CD4-positive, alpha-beta T cell (primary cell): ENCODE results near the gene NKAPD1. TPM values are rescaled to one million over a fixed set of nuclear protein-coding genes. Genes with fewer than 3 reads are reported as not detected.

Experiments
- ATAC-seq: fragments of 200-7000 bp; cut with Tn5 transposase; one replicate; pipeline ENCODE4 v1.10.0; 2022; ENCODE audit warnings: mild to moderate bottlenecking; ENCODE audit not compliant: poor library complexity
- CTCF ChIA-PET: fragments of 350-600 bp; sonication (Branson Sonifier 250); formaldehyde crosslinking; loops from one replicate; lab custom pipeline; 2021; ENCODE audit warnings: antibody characterized with exemption, inconsistent platforms; lab: Charles Lee
- POLR2A ChIA-PET: fragments of 350-600 bp; sonication (Branson Sonifier 250); formaldehyde crosslinking; loops from one replicate; lab custom pipeline; 2021; ENCODE audit warnings: antibody characterized with exemption, inconsistent platforms; lab: Charles Lee
- DNase-seq, 14 experiments: peaks; one replicate each; pipeline ENCODE4 v3.0.0-alpha.2; 2013 to 2020; ENCODE audit warnings: mixed read lengths in 2 of 14
- H3K27ac ChIP-seq, 2 donors: one replicate each; pipeline versions ENCODE4 v1.5.1 to v1.7.0; 2013; ENCODE audit warnings: low read length in 2 of 2, low read depth in 1 of 2, mild to moderate bottlenecking in 1 of 2
- H3K27me3 ChIP-seq, 2 experiments: 1 replicate in 1 of 2; 2 replicates in 1 of 2; pipeline versions ENCODE4 v1.6.1 to v1.7.0; 2013; ENCODE audit warnings: low read length in 2 of 2, control low read depth in 1 of 2, mild to moderate bottlenecking in 1 of 2, moderate library complexity in 1 of 2; ENCODE audit not compliant: insufficient read depth in 2 of 2, control insufficient read depth in 1 of 2
- H3K36me3 ChIP-seq: one replicate; pipeline ENCODE4 v1.6.1; 2013; ENCODE audit warnings: low read length, control low read depth; ENCODE audit not compliant: insufficient read depth
- H3K4me1 ChIP-seq: one replicate; pipeline ENCODE4 v1.6.1; 2013; ENCODE audit warnings: low read length, control low read depth; ENCODE audit not compliant: insufficient read depth
- H3K4me3 ChIP-seq: one replicate; pipeline ENCODE4 v1.5.1; 2013; ENCODE audit warnings: mild to moderate bottlenecking, low read length, moderate library complexity
- H3K9me3 ChIP-seq, 2 experiments: 1 replicate in 1 of 2; 2 replicates in 1 of 2; pipeline versions ENCODE4 v1.6.1 to v1.7.0; 2013; ENCODE audit warnings: low read length in 2 of 2, mild to moderate bottlenecking in 2 of 2, control low read depth in 1 of 2, moderate library complexity in 1 of 2; ENCODE audit not compliant: control insufficient read depth in 1 of 2, insufficient read depth in 1 of 2
- H3K27ac Mint-ChIP-seq: one replicate; pipeline ENCODE4 v1.8.0; 2020; ENCODE audit warnings: mixed read lengths
- H3K27me3 Mint-ChIP-seq: one replicate; pipeline ENCODE4 v1.8.0; 2021; ENCODE audit warnings: mixed read lengths
- H3K36me3 Mint-ChIP-seq: one replicate; pipeline ENCODE4 v1.8.0; 2021; ENCODE audit warnings: low read depth, mixed read lengths
- H3K4me1 Mint-ChIP-seq: one replicate; pipeline ENCODE4 v1.8.0; 2021; ENCODE audit warnings: low read depth, mixed read lengths
- H3K4me3 Mint-ChIP-seq: one replicate; pipeline ENCODE4 v1.8.0; 2020; ENCODE audit warnings: mild to moderate bottlenecking, mixed read lengths
- H3K9me3 Mint-ChIP-seq: one replicate; pipeline ENCODE4 v1.8.0; 2020; ENCODE audit warnings: mixed read lengths
- CTCF ChIP-seq: fragments of 200-600 bp; IDR thresholded peaks from one replicate; pipeline ENCODE4 v1.8.0; 2022; ENCODE audit warnings: antibody characterized with exemption, mild to moderate bottlenecking
- intact Hi-C, 2 experiments: fragments of 100-400 bp; cut with DNase I in 1 of 2; cut with micrococcal nuclease in 1 of 2; formaldehyde crosslinking; loops; one replicate each; pipeline versions ENCODE4 v1.15.1 to v1.9.0; 2023 to 2025; cut with DNase I, micrococcal nuclease
- total RNA-seq, 174 experiments: library from RNA in 2 of 174; stranded (reverse) in 2 of 174; gene quantifications; one replicate each; pipeline ENCODE4 v1.2.3 and lab custom pipeline; 2021 to 2026

Gene NKAPD1
- total RNA-seq, 2 experiments from 2014 or later, result 14.8 to 16.0 TPM

GRCh38 chr11:112082729-112083128 is 8.6 kb downstream of the NKAPD1 start:
- no peaks in the 10 kb centered on the region for H3K9me3 Mint-ChIP-seq
- no peak for TF ChIP-seq CTCF
- Histone ChIP-seq H3K4me3 (no peak overlapping the region), H3K4me1 (peaks cover 20% of the 10 kb centered on the region), H3K36me3 (peaks cover 63% of the 10 kb centered on the region), H3K27me3 (no peaks in the 10 kb centered on the region), H3K9me3 (no peaks in the 10 kb centered on the region), H3K27ac (no peak overlapping the region)
- CTCF ChIA-PET, result no interaction called here
- H3K4me3 Mint-ChIP-seq, result peak overlapping the region; percentile 25
- DNase-seq (no peak), ATAC-seq (no peak)
- peaks cover 89% of the 10 kb centered on the region for H3K36me3 Mint-ChIP-seq
- peak overlapping the region; percentile 30 for H3K27ac Mint-ChIP-seq
- POLR2A ChIA-PET, result no interaction called here
- intact Hi-C loops, result loop anchor here in 1 of 2 experiments (10.0 kb wide), 1 partner anchor 1232 kb away; the partner anchor contains the start of gene TTC12
- H3K27me3 Mint-ChIP-seq, result no peaks in the 10 kb centered on the region
- H3K4me1 Mint-ChIP-seq, result peaks cover 26% of the 10 kb centered on the region

GRCh38 chr11:112085822-112086421 is 11.8 kb downstream of the NKAPD1 start:
- TF ChIP-seq CTCF, result no peak
- H3K27ac Mint-ChIP-seq, result peak overlapping the region; percentile 94
- no peaks in the 10 kb centered on the region for H3K9me3 Mint-ChIP-seq
- peaks cover 94% of the 10 kb centered on the region for H3K36me3 Mint-ChIP-seq
- POLR2A ChIA-PET, result interaction anchor here (1.0 to 3.9 kb wide), 6 partner anchors 11 to 483 kb away, joined by 3 to 36 read pairs (median 6); partner anchors contain the start of genes ALG9, NKAPD1, PIH1D2 and PTS
- intact Hi-C loops, result loop anchor here (1.0 to 10.0 kb wide), 9 partner anchors 12 to 1229 kb away; partner anchors contain the start of genes DLAT (in 2 of the 2), NKAPD1 (in 2 of the 2), PIH1D2 (in 2 of the 2) and CFAP68 (in 1 of the 2)
- H3K27me3 Mint-ChIP-seq, result no peaks in the 10 kb centered on the region
- CTCF ChIA-PET, result interaction anchor here (1.2 kb wide), 1 partner anchor 11 kb away, joined by 4 read pairs; no protein-coding TSS in a partner anchor
- peak overlapping the region in 1 of 2 donors; percentile 37 for H3K27ac ChIP-seq
- ATAC-seq (peak; percentile 35), DNase-seq (peak in 9 of 14 experiments; percentile 3 to 45 (median 16))
- H3K27me3 ChIP-seq, result no peaks in the 10 kb centered on the region
- peaks cover 59% of the 10 kb centered on the region for H3K36me3 ChIP-seq
- H3K4me3 Mint-ChIP-seq, result peak overlapping the region; percentile 99
- peak overlapping the region; percentile 88 for H3K4me3 ChIP-seq
- peaks cover 32% of the 10 kb centered on the region for H3K4me1 ChIP-seq
- H3K4me1 Mint-ChIP-seq, result peaks cover 47% of the 10 kb centered on the region
- H3K9me3 ChIP-seq, result no peaks in the 10 kb centered on the region

- Histone ChIP-seq H3K27me3 (no peaks in the 10 kb centered on the region), H3K4me1 (peaks cover 32% of the 10 kb centered on the region), H3K27ac (peak within 1 kb of the TSS; percentile 35 to 75), H3K36me3 (peaks cover 63% of the 10 kb centered on the region), H3K9me3 (no peaks in the 10 kb centered on the region), H3K4me3 (peak within 1 kb of the TSS; percentile 88)
- POLR2A ChIA-PET, result interaction anchor here (0.6 to 3.9 kb wide), 8 partner anchors 8 to 1229 kb away, joined by 3 to 36 read pairs (median 4); partner anchors contain the start of genes ALG9, NKAPD1, PIH1D2 and PTS
- peak; percentile 91 to 99 (median 94) for DNase-seq
- Mint-ChIP-seq H3K36me3 (peaks cover 97% of the 10 kb centered on the region), H3K9me3 (no peaks in the 10 kb centered on the region), H3K4me3 (peak within 1 kb of the TSS; percentile 99), H3K27ac (peak within 1 kb of the TSS; percentile 94), H3K27me3 (no peaks in the 10 kb centered on the region), H3K4me1 (peaks cover 54% of the 10 kb centered on the region)
- TF ChIP-seq CTCF, result peak; percentile 29
- intact Hi-C loops, result loop anchor here (1.0 to 10.0 kb wide), 9 partner anchors 12 to 1228 kb away; partner anchors contain the start of genes DLAT (in 2 of the 2), NKAPD1 (in 2 of the 2), PIH1D2 (in 2 of the 2) and CFAP68 (in 1 of the 2)
- CTCF ChIA-PET, result interaction anchor here (0.6 to 1.6 kb wide), 4 partner anchors 10 to 148 kb away, joined by 3 to 4 read pairs (median 3); no protein-coding TSS in a partner anchor
- ATAC-seq, result peak; percentile 93
These were observed 12.5 kb downstream of the NKAPD1 start, which contains the start of the genes SDHD and TIMM8B for GRCh38 chr11:112086422-112087191. SDHD (plus strand) TSS chr11:112086873; CDS start chr11:112086908, 35 bp downstream. TIMM8B (minus strand) TSS chr11:112086756; CDS start chr11:112086723, 33 bp downstream.
